Ishikawa (cell line): Measurements from ENCODE around the gene C16orf87.

Experiments
- CEBPB ChIP-seq: IDR thresholded peaks from 2 replicates; pipeline ENCODE4 v1.6.1; 2012
- CREB1 ChIP-seq: IDR thresholded peaks from 2 replicates; pipeline ENCODE4 v1.6.1; 2012; ENCODE audit warnings: low read depth
- EGR1 ChIP-seq: IDR thresholded peaks from 2 replicates; pipeline ENCODE4 v1.6.1; 2012
- EP300 ChIP-seq: IDR thresholded peaks from 2 replicates; pipeline ENCODE4 v1.6.1; 2012; ENCODE audit warnings: borderline replicate concordance
- FOXM1 ChIP-seq: IDR thresholded peaks from 2 replicates; pipeline ENCODE4 v1.6.1; 2012; ENCODE audit warnings: low read depth, borderline replicate concordance
- MAX ChIP-seq: IDR thresholded peaks from 2 replicates; pipeline ENCODE4 v1.6.1; 2012
- NFIC ChIP-seq: IDR thresholded peaks from 2 replicates; pipeline ENCODE4 v1.6.1; 2012
- RAD21 ChIP-seq: IDR thresholded peaks from 2 replicates; pipeline ENCODE4 v1.6.1; 2012; ENCODE audit warnings: low read depth
- REST ChIP-seq: IDR thresholded peaks from 2 replicates; pipeline ENCODE4 v1.6.1; 2012; ENCODE audit warnings: low read depth, mild to moderate bottlenecking
- TAF1 ChIP-seq: IDR thresholded peaks from 2 replicates; pipeline ENCODE4 v1.6.1; 2012; ENCODE audit warnings: low read depth, mild to moderate bottlenecking
- TCF12 ChIP-seq: IDR thresholded peaks from 2 replicates; pipeline ENCODE4 v1.6.1; 2012; ENCODE audit warnings: low read depth
- TEAD4 ChIP-seq: IDR thresholded peaks from 2 replicates; pipeline ENCODE4 v1.6.1; 2012
- USF1 ChIP-seq: IDR thresholded peaks from 2 replicates; pipeline ENCODE4 v1.6.1; 2012
- YY1 ChIP-seq: IDR thresholded peaks from 2 replicates; pipeline ENCODE4 v1.6.1; 2012; ENCODE audit warnings: low read depth
- ZBTB7A ChIP-seq: IDR thresholded peaks from 2 replicates; pipeline ENCODE4 v1.6.1; 2012; ENCODE audit warnings: low read depth

The C16orf87 gene

GRCh38 chr16:46855389-46855788 lies 24.4 kb upstream of the C16orf87 start:
- TF ChIP-seq CEBPB = no peak
- no peak for TF ChIP-seq EGR1
- TF ChIP-seq CREB1 = no peak
- no peak for TF ChIP-seq USF1
- no peak for TF ChIP-seq TEAD4
- no peak for TF ChIP-seq REST
- no peak for TF ChIP-seq ZBTB7A
- TF ChIP-seq FOXM1 = no peak
- TF ChIP-seq RAD21 = no peak
- no peak for TF ChIP-seq YY1
- TF ChIP-seq NFIC = no peak
- TF ChIP-seq TCF12 = no peak
- TF ChIP-seq MAX = no peak
- TF ChIP-seq EP300 = no peak
- TF ChIP-seq TAF1 = no peak

DNA sequence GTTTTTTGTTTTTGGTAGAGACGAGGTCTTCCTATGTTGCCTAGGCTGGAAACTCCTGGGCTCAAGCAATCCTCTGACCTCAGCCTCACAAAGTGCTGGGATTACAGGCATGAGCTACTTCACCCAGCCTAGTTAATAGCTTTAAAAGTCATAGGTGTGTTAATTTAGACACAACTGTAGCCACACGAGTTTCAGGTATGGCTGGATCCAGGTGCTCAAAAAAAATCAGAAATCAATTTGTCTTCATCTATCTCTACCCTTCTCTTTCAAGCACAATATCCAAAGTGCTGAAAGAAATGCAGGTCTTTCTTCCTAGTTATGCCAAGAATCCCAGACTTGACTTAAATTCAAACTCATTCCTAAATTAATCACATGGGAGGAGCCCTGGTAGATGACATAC lies 23.9 kb upstream of the C16orf87 start:
- TF ChIP-seq RAD21 (no peak), CEBPB (no peak), TAF1 (no peak), CREB1 (no peak), USF1 (no peak), TEAD4 (no peak), YY1 (no peak), FOXM1 (no peak)

GRCh38 chr16:46853713-46854443 lies 22.9 kb upstream of the C16orf87 start:
- TF ChIP-seq CEBPB (no peak), TCF12 (no peak), RAD21 (peak; percentile 94), USF1 (no peak)

DNA sequence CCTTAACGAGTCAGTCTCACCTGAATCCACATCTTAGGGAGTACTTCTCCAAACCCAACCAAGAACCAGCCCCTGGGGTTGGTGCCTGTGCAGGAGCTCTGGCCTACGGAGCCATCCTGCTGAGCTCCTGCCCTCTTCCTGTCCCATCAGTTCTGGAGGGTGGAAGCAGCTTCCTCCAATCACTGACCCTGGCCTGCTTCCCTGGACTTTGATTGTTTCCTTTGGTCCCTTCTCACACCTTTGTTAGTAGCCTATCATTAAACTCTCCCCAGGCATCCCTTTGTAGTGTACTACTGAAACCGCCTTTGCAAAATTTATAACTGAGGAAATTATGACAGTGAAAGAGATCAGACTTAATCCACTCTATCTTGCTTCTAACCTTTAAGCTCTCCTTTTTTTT lies 21.1 kb upstream of the C16orf87 start:
- no peak for TF ChIP-seq ZBTB7A
- TF ChIP-seq USF1 = no peak
- no peak for TF ChIP-seq TEAD4
- TF ChIP-seq TCF12 = no peak
- TF ChIP-seq RAD21 = no peak
- no peak for TF ChIP-seq REST

DNA sequence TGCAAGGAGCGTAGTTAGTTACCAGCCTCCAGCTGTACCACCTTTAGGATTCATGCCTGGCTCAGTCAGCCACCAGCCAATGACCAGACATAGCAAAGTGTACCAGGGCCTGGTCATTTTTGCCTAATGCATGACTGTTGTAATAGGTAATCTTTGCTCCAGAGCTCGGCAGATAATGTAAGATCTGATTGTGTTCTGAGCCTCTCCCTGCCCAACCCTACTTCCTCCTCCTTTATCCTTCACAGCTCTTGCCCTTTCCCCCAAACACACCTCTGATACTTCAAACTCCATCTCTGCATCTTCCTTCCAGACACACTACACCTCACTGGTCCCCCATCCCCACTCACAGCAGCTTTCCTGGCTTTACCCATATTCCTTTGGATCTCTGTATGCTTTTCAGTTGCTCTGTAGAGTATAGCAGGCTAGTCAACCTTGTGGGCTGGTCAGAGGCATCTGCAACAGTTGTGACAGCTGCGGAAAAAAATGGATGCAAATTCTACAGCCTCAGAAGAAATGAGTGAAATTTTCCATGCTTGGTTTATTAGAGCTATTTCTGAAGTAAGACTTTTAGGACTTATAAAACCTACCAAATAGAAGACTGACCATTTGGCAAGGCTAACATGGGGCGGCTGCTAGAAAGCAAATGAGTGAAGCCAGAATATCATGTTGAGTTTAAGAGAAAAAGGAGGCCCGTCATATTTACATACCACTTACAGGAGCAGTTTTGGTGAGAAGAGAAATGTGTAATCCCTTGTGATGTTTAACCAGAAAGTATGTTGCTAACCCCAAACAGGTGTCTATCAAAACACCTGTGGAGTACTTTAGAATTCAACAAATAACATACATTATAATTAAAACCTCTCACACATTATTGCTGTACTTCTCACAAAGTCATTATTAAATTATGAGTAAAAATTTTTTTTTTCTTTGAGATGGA lies 19.9 kb upstream of the C16orf87 start:
- no peak for TF ChIP-seq FOXM1
